Neural progenitor cell (in vitro differentiated cells): ENCODE results near the gene DDHD1.

ENCODE experiments used
- EZH2 ChIP-seq: fragments of 200-600 bp; sonication (generic); IDR thresholded peaks from 2 replicates; pipeline ENCODE4 v1.6.1; 2017; ENCODE audit warnings: antibody characterized with exemption, mild to moderate bottlenecking, moderate library complexity
- EZH2phosphoT487 ChIP-seq: fragments of 200-600 bp; sonication (generic); IDR thresholded peaks from 2 replicates; pipeline ENCODE4 v1.6.1; 2017; ENCODE audit warnings: antibody characterized with exemption
- TF ChIP-seq, protein P1 (sequence below): fragments of 200-600 bp; sonication (generic); IDR thresholded peaks from 2 replicates; pipeline ENCODE4 v1.5.1; 2017; ENCODE audit warnings: antibody characterized with exemption, mild to moderate bottlenecking

DNA sequence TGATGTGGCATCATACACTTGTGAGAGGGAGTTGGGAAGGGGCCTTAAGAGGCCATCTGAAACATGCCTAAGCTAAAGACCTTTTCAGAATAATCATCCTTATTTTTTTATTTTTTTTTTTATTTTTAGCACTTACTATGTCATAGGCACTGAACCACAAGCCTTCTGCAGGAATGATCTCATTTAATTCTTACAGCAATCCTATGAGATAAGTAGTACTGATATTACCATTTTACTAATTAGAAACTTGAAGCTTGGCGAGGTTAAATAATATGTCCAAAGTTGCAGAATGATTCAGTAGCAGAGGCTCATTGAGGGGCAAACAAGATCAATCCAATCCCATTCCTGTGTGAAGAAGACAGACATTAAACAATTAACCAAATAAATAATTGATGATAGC, 33.4 kb upstream of the DDHD1 start:
- TF ChIP-seq, protein P1, sequence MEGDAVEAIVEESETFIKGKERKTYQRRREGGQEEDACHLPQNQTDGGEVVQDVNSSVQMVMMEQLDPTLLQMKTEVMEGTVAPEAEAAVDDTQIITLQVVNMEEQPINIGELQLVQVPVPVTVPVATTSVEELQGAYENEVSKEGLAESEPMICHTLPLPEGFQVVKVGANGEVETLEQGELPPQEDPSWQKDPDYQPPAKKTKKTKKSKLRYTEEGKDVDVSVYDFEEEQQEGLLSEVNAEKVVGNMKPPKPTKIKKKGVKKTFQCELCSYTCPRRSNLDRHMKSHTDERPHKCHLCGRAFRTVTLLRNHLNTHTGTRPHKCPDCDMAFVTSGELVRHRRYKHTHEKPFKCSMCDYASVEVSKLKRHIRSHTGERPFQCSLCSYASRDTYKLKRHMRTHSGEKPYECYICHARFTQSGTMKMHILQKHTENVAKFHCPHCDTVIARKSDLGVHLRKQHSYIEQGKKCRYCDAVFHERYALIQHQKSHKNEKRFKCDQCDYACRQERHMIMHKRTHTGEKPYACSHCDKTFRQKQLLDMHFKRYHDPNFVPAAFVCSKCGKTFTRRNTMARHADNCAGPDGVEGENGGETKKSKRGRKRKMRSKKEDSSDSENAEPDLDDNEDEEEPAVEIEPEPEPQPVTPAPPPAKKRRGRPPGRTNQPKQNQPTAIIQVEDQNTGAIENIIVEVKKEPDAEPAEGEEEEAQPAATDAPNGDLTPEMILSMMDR: no peak
- TF ChIP-seq EZH2: no peak
- TF ChIP-seq EZH2phosphoT487: no peak
